Activated B cell treated with CpG ODN at 0.5 μM for 24 hours (primary cell): ENCODE results near the gene WRNIP1. TPM values are rescaled to one million over a fixed set of nuclear protein-coding genes. Genes with fewer than 3 reads are reported as not detected.

Experiments
- ATAC-seq: fragments of 200-7000 bp; cut with Tn5 transposase; one replicate; pipeline ENCODE4 v1.10.0; 2021; ENCODE audit warnings: low read depth, mild to moderate bottlenecking, moderate library complexity
- CTCF ChIA-PET: fragments of 350-600 bp; sonication (Branson Sonifier 250); formaldehyde crosslinking; loops from one replicate; lab custom pipeline; 2021; ENCODE audit warnings: antibody characterized with exemption; lab: Charles Lee
- POLR2A ChIA-PET: fragments of 350-600 bp; sonication (Branson Sonifier 250); formaldehyde crosslinking; loops from one replicate; lab custom pipeline; 2021; ENCODE audit warnings: antibody characterized with exemption; lab: Charles Lee
- DNase-seq: peaks from one replicate; pipeline ENCODE4 v3.0.0; 2022
- H3K27ac Mint-ChIP-seq: one replicate; pipeline ENCODE4 v1.8.0; 2020; ENCODE audit warnings: mixed read lengths
- H3K27me3 Mint-ChIP-seq: one replicate; pipeline ENCODE4 v1.8.0; 2021; ENCODE audit warnings: mixed read lengths
- H3K36me3 Mint-ChIP-seq: one replicate; pipeline ENCODE4 v1.8.0; 2021; ENCODE audit warnings: low read depth, mixed read lengths
- H3K4me1 Mint-ChIP-seq: one replicate; pipeline ENCODE4 v1.8.0; 2021; ENCODE audit warnings: mixed read lengths
- H3K4me3 Mint-ChIP-seq: one replicate; pipeline ENCODE4 v1.8.0; 2020; ENCODE audit warnings: mild to moderate bottlenecking, mixed read lengths
- H3K9me3 Mint-ChIP-seq: one replicate; pipeline ENCODE4 v1.8.0; 2020; ENCODE audit warnings: mixed read lengths
- intact Hi-C: fragments of 100-400 bp; cut with micrococcal nuclease; formaldehyde crosslinking; loops from one replicate; pipeline ENCODE4 v1.15.1; 2024
- total RNA-seq: library from RNA; stranded (reverse); gene quantifications from 2 replicates; pipeline ENCODE4 v1.2.3, GENCODE V29; 2022
- TF ChIP-seq, protein P1 (sequence below): fragments of 200-600 bp; IDR thresholded peaks from one replicate; pipeline ENCODE4 v1.8.0; 2022; ENCODE audit warnings: antibody characterized with exemption, mild to moderate bottlenecking

The WRNIP1 gene
- total RNA-seq, 1 donor from 2014 or later: 31.9 TPM

DNA sequence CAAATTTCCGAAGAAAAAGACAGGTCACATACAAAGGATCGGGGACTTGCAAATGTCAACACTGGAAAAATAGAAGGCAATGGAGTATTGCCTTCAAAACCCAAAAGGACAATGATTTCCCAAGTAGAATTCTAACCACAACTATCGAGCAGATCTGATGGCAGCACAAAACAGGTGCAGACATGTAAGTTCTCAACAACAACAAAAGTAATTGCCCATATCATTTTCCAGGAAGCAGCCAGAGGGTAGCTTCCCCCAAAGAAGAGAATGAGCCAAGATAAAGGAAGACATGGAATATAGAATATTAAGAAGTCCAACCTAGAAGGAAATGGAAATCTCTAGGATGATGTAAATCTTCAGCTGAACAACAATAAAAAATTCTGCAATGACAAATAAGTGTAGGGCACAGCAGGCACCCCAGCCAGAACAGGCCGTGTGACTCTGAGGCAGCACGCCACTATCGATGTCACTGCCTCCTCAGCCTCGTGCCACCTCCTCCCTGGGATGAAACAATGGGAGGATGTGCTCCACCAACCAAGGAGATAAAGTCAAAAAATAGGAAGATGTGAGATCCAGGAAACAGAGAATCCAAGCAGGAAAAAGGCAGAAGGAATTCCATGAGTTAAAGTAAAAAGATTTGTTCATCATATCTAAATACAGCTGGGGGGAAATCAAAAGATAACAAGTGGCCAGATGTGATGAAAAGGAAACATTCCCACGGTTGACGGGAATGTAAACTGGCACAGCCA, 42.3 kb downstream of the WRNIP1 start:
- Mint-ChIP-seq H3K4me3 (no peak overlapping the region), H3K4me1 (no peaks in the 10 kb centered on the region), H3K27ac (no peak overlapping the region), H3K36me3 (no peaks in the 10 kb centered on the region), H3K9me3 (no peaks in the 10 kb centered on the region), H3K27me3 (no peaks in the 10 kb centered on the region)
- ChIA-PET CTCF (interaction anchor here (1.4 kb wide), 1 partner anchor 16 kb away, joined by 3 read pairs; no protein-coding TSS in a partner anchor), POLR2A (no interaction called here)
- ATAC-seq (no peak), DNase-seq (no peak)
- TF ChIP-seq, protein P1, sequence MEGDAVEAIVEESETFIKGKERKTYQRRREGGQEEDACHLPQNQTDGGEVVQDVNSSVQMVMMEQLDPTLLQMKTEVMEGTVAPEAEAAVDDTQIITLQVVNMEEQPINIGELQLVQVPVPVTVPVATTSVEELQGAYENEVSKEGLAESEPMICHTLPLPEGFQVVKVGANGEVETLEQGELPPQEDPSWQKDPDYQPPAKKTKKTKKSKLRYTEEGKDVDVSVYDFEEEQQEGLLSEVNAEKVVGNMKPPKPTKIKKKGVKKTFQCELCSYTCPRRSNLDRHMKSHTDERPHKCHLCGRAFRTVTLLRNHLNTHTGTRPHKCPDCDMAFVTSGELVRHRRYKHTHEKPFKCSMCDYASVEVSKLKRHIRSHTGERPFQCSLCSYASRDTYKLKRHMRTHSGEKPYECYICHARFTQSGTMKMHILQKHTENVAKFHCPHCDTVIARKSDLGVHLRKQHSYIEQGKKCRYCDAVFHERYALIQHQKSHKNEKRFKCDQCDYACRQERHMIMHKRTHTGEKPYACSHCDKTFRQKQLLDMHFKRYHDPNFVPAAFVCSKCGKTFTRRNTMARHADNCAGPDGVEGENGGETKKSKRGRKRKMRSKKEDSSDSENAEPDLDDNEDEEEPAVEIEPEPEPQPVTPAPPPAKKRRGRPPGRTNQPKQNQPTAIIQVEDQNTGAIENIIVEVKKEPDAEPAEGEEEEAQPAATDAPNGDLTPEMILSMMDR: no peak
- intact Hi-C loops: no loop called here

GRCh38 chr6:2809015-2809414, 43.8 kb downstream of the WRNIP1 start:
- Mint-ChIP-seq H3K27ac (no peak overlapping the region), H3K27me3 (no peaks in the 10 kb centered on the region), H3K4me3 (no peak overlapping the region), H3K9me3 (no peaks in the 10 kb centered on the region), H3K4me1 (no peaks in the 10 kb centered on the region), H3K36me3 (no peaks in the 10 kb centered on the region)
- no peak for DNase-seq
- TF ChIP-seq, protein P1: no peak
- POLR2A ChIA-PET: no interaction called here
- no peak for ATAC-seq
- CTCF ChIA-PET: no interaction called here
- intact Hi-C loops: no loop called here

DNA sequence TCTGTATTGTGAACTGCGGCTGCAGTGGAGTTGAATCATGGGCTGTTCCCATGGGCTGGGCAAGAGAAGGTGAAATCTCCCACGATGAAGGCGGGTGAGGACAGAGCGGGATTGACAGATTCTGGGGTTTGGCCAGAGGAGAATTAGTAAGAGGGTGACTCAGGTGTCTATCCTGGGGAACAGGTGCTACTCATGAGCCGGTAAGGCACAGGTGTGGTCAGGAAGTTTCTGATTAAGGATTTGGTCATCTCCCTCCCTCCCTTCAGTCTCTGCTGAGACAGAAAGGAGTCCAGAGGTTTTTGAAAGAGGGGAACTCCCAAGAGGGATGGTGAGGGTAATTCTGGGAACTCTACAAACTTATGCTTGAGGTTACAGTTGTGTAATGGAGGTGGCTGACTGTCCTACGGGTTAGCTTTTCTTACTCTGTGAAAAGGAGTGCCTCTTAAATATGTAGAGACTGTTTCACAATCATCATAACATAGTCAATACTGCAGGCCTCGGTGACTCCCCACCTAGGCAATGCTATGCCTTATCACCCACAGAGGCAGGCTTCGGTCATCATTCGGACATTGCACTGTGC, 45.0 kb downstream of the WRNIP1 start:
- H3K9me3 Mint-ChIP-seq: no peaks in the 10 kb centered on the region
- H3K27me3 Mint-ChIP-seq: no peaks in the 10 kb centered on the region
- ChIA-PET CTCF (no interaction called here), POLR2A (no interaction called here)
- TF ChIP-seq, protein P1: no peak
- no peak overlapping the region for H3K4me3 Mint-ChIP-seq
- no peak for ATAC-seq
- no peak overlapping the region for H3K27ac Mint-ChIP-seq
- H3K4me1 Mint-ChIP-seq: no peaks in the 10 kb centered on the region
- H3K36me3 Mint-ChIP-seq: no peaks in the 10 kb centered on the region
- DNase-seq: no peak
- intact Hi-C loops: no loop called here

- Mint-ChIP-seq H3K27me3 (no peaks in the 10 kb centered on the region), H3K4me1 (no peaks in the 10 kb centered on the region), H3K9me3 (peaks cover 14% of the 10 kb centered on the region), H3K36me3 (peaks cover 6% of the 10 kb centered on the region), H3K27ac (no peak overlapping the region), H3K4me3 (no peak overlapping the region)
- POLR2A ChIA-PET: interaction anchor here (0.7 kb wide), 1 partner anchor 1031 kb away, joined by 3 read pairs; no protein-coding TSS in a partner anchor
- intact Hi-C loops: no loop called here
- DNase-seq (no peak), ATAC-seq (no peak)
- CTCF ChIA-PET: no interaction called here
- TF ChIP-seq, protein P1: no peak
Measured at GRCh38 chr6:2812695-2813094, 47.5 kb downstream of the WRNIP1 start.

DNA sequence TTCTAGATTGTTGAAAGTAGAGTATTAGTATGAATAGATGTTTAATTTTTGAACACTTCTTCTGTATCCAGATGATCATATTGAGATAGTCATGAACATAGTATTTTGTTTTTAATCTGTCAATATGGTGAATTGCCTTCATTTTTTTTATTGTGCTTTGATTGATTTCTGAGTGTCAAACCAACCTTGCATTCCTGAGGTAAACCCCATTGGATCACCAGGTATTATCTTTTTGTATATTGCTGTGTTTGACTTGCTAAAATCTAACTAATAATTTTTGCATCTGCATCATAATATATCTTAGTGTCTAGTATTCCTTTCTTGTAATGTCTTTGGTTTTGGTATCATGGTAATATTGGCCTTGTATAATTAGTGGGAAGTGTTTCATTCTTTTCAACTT, 51.0 kb downstream of the WRNIP1 start:
- H3K27ac Mint-ChIP-seq: no peak overlapping the region

More for the DNA sequence above, 51.0 kb downstream of the WRNIP1 start:
- CTCF ChIA-PET: no interaction called here
- intact Hi-C loops: no loop called here
- peaks cover 6% of the 10 kb centered on the region for H3K36me3 Mint-ChIP-seq
- H3K4me1 Mint-ChIP-seq: no peaks in the 10 kb centered on the region
- ATAC-seq (no peak), DNase-seq (no peak)
- H3K27me3 Mint-ChIP-seq: no peaks in the 10 kb centered on the region
- H3K9me3 Mint-ChIP-seq: peaks cover 14% of the 10 kb centered on the region
- POLR2A ChIA-PET: no interaction called here
- TF ChIP-seq, protein P1: no peak
- no peak overlapping the region for H3K4me3 Mint-ChIP-seq
